CD4-positive, alpha-beta T cell treated with Interferon gamma for 1 hour (primary cell): ENCODE results near the gene CFAP68.
"Not testable (repeated sequence)": the region's sequence is repeated elsewhere in the genome, so short reads cannot be mapped to it uniquely, and the experiment has no call there.

ENCODE experiments used
- DNase-seq: peaks from one replicate; pipeline ENCODE4 v3.0.0-alpha.2; 2020

Gene CFAP68

DNA sequence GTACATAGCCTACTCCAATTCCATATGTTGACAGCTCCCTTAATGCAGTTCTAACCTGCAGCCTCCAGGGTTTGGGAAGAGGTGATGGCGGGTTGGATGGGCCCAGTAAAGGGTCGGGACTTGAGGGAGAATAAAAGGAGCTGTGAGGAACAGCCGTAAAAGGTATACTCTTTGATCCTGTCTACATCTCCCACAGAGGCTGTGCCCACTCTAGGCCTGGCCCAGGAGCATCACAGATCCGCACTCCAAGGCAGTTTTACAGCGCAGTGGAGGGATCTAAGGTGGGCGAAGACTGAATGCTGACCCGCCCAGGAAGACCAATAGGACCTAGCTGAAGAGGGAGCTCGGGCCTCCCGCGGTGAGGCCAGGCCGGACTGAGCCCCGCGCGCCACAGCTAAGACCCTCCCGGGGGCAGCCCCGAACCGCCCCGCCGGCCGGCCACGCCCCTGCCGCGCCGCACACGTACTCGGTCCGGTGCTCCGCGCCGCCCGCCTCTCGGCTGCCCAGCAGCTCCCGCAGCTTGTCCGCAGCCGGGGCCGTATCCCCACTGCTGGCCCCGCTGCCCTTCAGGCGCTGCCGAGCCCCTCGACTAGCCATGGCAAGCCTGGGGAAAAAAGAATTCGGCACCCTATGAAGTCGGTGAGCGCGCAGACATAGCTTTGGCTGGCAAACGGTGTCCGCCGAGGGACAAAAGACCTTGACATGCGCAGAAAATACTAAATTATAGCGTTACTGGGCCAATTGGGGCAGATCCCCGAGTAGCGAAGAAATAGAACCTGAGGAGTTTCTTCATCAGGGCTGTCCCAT lies 8.3 kb upstream of the CFAP68 start, which contains the start of gene ALG9:
ALG9 (minus strand) TSS at position 696 of the 807 bp plus-strand sequence; CDS start at position 597, 99 bp downstream.
- DNase-seq, result peak; percentile 81

DNA sequence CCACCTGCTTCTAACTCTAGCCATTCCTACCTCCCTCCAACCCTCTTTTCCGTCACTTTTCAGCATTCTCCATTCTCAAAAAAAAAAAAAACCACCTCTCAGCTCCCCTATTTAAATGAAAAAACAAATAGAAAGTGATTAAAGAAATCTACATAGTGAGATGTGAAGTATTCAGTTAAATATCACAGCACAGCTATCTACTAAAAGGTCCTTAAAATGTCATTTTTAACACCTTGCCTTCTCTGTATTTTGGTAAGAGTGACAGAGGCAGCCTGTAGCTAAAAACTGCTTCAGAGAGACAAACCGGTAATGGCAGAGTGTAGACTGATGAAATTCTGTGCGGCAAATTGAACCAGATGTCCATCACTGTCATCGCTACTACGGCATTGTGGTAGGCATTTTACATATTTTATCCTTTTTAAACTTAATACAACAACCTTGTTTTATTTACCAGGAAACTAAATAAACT lies 7.6 kb upstream of the CFAP68 start:
- DNase-seq, result no peak

DNA sequence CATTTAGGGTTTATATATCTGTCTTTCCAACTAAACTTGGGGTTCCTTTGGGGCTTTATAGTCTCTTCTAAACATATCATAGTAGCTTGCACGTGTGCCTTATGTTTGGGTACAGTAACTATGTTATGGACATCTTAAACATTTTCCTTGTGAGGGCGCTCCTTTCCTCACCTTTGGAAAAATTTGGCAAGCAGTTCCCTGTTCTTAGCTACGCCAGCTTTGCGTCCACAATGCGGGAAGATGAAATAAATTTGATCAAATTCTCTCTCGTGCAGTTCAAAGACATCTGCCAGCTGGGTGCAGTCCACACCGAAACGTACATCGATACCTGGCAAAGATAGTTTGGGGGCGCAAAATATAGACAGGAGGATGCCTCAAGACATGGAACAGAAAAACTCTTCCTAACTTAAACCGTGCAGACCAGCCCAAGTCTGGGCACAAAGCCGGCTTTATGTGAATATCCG lies 924 bp upstream of the CFAP68 start:
- no peak for DNase-seq

DNA sequence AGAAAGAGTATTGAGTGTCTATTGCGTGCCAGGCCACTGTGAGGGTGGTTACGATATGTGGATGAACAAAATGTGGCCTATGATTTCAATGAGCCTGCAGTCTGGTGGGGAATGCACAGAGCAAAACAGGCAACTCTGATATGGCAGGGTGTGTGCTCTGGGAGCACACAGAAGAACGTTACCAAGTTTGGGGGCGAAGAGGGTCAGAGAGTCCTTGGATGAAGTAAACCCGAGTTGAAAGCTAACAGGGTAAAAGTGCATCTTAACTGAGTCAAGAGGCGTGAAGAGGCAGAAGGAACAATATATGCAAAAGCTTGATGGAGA lies 258 bp downstream of the CFAP68 start:
- no peak for DNase-seq

DNA sequence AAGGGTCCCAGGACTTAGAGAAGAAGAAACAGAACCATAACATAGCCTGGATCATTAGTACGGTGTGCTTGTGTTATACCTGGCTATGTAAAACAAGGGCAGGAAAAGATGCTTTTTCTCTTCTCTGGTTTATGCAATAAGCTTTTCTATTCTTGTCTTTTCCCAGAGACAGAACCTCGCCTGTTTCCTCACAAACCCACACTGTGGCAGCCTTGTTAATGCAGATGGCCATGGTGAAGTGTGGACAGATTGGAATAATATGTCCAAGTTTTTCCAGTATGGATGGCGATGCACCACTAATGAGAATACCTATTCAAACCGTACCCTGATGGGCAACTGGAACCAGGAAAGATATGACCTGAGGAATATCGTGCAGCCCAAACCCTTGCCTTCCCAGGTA lies 2.9 kb downstream of the CFAP68 start:
- no peak for DNase-seq

DNA sequence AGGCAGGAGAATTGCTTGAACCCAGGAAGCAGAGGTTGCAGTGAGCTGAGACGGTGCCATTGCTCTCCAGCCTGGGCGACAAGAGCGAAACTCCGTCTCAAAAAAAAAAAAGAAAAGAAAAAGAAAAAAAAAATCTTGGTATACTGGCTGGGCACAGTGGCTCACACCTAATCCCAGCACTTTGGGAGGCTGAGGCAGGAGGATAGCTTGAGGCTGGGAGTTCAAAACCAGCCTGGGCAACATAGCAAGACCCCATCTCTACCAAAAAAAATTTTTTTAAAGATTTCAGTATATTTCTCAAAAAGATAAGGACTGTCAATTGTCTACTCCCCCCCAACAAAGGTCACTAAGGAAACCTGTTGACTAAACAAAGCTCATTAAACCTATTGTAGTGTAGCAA lies 5.7 kb downstream of the CFAP68 start:
- DNase-seq, result not testable (repeated sequence)

DNA sequence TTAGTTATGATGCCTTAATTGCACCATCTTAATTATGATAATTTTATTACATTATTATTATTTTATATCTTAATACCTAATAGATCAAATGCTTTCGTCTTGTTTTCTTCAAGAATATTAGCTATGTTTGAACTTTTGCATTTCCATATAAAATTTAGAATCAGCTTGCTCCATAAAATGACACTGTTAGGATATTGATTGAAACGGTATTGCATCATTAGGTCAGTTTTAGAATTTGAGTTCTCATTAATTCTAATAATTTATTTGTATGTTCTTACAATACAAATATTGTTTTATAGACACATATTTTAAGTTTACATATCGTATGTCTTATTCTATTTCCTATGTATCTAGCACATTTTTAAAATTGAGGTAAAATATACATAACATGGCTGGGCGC lies 6.7 kb downstream of the CFAP68 start:
- DNase-seq, result no peak

DNA sequence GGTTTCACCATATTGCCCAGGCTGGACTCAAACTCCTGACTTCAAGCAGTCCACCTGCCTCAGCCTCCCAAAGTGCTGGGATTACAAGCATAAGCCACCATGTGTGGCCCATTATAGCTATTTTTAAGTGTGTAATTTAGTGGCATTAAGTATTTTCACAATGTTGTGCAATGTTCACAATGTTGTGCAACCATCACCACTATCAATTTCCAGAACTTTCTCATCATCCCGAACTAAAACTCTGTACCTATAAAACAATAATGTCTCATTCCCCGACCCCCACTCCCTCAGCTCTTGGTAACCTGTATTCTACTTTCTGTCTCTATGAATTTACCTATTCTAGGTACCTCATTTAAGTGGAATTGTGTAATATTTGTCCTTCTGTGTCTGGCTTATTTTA lies 7.5 kb downstream of the CFAP68 start:
- no peak for DNase-seq

DNA sequence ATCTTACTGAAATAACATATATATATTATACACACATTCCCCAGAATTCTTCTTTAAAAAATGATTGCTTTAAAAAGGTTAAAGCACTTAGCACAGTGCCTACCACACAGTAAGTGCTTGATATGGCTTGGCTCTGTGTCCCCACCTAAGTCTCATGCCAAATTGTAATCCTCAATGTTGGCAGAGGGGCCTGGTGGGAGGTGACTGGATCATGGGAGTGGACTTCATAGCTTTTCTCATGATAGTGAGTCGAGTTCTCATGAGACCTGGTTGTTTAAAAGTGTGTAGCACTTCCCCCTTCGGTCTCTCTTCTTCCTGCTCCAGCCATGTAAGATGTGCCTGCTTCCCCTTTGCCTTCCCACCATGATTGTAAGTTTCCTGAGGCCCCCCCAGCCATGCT lies 26.1 kb downstream of the CFAP68 start:
- no peak for DNase-seq

DNA sequence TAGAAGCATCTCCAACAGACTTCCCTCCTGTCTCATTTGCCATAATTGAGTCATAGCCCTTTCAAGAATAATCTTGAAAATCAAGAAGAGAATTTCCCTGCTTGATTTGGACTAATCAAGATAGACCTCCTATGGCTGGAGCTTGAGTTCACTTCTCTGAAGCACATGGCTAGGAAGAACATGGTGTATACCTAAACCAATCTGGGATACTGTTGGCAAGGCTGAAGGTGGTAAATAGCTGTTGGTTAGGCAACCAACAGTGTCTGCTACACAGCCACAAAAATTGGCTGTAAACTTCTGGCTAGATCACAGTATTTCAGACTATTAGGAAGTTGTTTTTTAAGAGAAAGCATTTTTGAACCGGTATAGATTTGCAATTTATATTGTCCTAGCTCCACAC lies 27.3 kb downstream of the CFAP68 start:
- no peak for DNase-seq

DNA sequence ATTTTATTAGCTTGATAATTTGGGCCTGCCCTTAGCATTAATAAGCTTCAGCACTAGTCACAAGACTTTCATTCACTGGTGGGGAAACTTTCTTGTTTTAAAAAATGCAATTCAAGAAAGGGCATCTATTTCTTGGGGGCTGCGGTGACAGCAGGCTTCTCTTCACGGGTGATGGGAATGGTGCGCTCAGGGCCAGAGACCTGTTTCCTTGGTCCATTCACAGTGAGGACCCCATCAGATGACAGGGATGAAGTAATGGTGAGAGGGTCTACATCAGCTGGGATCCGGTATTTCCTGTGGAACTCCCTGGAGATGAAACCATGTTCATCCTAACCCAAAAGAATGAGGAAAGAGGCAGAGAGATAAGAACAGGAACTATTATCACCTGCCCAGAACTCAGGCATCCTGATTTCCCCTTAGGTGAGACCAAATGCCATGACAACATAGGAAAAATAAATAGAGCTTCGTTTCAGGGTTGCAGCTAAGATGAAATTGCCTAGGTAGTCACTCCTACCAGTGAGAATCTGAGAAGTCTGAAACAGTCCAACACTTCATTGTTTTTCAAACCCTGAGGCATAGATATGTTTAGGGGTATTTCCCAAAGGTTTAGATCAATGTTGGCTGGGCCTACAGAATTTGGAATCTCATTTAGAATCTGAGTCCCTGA lies 29.4 kb downstream of the CFAP68 start:
- no peak for DNase-seq

DNA sequence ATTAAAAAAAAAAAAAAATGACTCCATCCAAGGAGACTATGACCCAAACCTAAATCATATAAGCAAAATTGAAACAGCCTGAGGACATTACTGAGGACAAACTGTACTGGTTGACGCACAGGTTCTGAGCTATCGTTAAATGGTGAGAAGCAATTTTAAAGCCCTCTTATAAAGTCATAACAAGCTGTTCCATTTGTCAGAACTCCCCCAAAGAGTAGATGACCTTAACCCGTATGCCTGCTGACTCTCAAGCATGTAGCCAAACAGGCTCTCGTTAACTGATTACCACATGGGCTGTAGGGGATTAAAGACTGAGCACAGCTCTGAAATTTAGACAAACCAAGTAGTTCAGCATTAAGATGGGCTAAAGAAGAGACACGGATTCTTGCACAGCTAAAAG lies 30.0 kb downstream of the CFAP68 start:
- no peak for DNase-seq

DNA sequence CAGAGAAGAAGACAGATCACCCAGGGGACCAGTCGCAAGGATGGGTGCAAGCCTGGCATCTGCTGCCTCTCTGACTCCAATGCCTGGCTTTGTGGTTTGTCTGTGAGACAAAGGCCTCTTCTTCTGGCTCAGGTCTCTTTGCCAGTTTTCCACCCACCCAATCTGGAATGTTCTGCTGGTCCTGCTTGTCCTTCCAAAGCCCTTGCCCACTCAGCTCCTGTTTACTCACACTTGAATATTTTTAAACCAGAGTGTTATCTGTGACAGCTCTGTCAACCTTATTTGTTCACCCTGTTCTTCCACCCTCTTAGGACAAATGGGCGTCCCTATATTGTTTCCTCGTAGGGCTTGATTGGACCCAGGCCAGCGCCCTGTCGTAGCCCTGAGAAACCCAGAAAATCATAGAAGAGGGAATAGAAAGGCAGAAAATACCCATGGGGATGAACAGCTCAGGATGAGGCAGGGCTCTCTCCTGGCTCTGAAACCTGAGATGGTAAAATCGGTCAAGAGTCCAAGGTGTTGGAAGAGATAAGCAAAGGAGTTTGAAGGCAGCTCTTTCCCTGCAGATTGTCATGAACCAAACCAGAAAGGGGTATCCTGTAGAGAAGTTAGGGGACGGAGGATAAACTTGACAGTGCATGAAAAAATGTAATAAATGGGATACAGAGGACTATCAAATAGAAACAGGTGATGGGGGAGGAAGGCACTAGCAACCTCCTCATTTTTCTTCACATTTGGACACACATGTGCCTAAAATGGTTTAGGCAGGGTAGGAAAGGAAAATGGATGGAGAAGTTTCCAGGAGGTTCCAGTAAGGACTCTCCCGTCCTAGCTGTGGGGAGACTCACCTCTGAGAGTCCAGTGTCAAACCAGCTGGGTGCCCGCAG lies 31.6 kb downstream of the CFAP68 start:
- DNase-seq, result no peak

DNA sequence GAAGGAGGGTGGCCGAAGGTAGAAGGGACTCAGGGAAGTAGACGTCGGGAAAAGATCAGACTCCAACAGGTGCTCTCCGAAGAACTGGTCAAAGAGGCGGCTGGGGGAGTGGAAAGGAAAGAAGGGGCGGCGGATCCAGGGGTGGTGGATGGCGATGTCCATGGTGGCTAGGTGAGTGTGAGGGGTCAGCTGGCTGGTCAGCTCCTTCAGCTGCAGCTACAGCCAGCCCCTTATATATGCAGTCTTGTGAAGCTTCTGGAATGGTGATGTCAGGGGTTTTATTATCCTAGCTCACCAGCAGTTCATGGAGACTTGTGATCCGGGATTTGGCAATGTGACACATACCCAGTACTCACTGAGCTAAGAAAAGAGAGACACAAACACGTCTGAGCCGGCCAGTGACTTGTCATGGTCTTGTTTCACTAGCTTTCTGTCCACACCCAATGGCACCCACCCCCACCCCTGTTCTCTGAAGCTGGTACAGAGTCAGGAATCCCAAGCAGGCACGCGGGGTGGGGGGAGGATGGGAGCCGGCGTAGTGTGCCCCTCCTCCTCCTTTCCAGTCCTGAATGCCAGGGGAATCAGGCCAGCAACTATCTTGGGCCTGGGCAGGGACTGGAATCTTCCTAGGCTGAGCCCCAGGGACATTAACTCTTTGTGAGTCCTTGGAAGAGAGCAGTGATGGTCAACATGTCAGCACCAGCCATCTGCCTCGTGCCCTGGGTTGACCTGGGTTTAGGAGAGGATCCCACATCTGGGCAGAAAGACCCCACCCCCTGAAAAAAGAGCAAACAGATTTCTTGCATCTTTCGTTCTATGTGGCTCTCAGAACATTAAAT lies 32.4 kb downstream of the CFAP68 start, which contains the start of gene CRYAB:
CRYAB (minus strand) TSS at position 208 of the 839 bp plus-strand sequence; CDS start at position 162, 46 bp downstream.
- DNase-seq, result no peak

DNA sequence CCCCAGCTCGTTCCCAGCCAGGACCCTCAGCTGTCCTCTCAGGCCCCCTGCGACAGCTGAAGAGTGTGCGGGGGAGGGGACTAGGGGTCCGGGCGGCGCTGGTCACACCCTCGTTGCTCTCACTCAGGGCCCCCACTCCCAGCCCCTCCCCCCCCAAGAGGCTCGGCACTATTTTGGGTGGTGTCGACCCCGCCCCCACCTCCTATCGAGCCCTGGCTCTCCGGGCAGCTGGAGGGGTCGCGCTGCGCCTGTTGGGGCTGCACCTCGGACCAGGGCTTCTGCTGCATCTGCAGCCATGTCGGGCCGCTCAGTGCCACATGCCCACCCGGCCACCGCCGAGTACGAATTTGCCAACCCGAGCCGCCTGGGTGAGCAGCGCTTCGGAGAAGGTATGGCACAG lies 33.2 kb downstream of the CFAP68 start, which contains the start of gene HSPB2:
HSPB2 (plus strand) TSS at position 200 of the 400 bp plus-strand sequence; CDS start at position 296, 96 bp downstream.
- DNase-seq, result no peak

DNA sequence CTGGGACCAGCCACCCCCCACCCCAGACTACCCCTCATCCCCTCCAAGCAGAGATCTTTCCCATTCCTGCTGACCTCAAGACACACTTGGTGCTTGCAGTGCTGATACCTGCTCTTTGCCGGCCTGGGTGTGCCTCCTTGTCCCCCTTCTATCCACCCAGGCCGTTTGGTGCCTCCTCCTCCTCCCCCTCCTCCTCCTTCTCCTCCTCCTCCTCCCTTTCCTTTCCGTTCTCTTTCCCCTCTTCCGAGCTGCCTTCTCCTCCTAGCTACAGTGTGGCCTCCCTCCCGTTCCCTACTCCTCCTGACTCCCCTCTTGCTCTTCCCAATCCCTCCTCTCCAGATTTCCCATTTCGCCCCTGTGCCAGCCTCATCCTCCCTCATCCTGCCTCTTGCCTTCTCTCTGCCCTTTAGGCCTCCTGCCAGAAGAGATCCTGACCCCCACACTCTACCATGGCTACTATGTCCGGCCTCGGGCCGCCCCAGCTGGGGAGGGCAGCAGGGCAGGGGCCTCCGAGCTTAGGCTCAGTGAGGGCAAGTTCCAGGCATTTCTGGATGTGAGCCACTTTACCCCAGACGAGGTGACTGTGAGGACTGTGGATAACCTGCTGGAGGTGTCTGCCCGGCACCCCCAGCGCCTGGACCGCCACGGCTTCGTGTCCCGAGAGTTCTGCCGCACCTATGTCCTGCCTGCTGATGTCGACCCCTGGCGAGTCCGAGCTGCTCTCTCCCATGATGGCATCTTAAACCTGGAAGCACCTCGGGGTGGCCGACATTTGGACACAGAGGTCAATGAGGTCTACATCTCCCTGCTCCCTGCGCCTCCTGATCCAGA lies 33.9 kb downstream of the CFAP68 start:
- no peak for DNase-seq

DNA sequence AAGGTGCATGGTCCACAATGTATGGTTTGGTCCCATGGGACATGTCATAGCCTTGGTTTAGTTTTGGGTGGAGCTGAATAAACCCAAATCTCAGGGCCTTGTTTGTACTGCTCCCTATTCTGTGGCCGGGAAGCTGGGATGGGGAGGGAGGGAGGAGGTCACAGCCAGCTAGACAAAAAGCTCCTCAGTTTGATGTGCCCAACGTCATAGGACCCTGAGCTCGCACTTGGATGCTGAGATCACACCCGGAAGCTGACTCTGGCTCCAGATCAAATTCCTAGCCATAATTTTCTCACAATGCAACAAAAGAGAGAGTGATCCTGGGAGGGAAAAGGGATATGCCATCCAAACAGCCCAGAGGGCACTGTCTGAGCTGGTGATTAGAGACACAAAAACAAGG lies 34.7 kb downstream of the CFAP68 start:
- DNase-seq, result no peak

DNA sequence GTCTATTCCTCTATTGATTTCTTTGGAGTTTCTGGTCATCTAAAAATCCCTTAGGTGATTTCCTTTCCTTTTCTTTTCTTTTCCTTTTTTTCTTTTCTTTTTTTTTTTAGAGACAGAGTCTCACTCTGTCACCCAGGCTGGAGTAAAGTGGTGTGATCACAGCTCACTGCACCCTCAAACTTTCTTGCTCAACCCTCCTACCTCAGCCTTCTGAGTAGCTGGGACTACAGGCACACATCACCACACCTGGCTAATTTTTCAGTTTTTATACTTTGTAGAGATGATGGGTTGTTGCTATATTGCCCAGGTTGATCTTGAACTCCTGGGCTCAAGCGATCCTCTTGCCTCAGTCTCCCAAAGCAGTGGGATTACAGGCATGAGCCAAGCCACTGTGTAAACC lies 37.4 kb downstream of the CFAP68 start:
- DNase-seq, result no peak

DNA sequence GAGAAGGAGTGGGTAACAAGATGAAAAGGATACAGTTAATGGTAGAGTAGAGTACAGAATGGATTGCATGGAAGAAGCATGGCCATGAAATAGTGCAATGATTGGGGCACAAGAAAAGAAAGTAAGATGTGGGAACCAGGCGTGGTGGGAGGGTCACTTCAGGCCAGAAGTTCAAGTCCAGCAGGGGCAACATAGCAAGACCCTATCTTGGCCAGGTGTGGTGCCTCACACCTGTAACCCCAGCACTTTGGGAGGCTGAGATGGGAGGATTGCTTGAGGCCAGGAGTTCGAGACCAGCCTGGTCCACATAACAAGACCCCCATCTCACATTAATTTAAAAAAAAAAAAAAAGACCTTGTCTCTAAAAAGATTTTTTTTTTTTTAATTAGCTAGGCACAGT lies 38.0 kb downstream of the CFAP68 start:
- no peak for DNase-seq

DNA sequence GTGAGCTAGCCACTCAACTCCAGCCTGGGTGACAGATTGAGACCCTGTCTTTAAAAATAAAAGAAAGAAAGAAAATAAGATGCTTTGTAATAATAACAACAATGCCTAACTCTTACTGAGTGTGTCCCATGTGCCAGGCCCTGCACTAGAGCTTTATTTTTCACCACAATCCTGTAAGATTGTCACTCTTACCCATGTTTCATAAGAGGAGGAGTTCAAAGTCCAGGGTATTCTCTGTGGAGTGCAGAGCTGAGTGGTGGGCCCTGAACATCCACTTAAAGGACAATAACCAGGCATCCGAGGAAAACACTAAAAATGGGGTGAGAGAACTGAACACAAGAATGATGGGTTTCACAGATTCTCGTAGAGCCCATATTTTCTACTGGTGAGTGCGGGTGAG lies 38.4 kb downstream of the CFAP68 start:
- no peak for DNase-seq
